Fibroblast of lung (primary cell): ENCODE results near the gene TLCD3B. TPM values are rescaled to one million over a fixed set of nuclear protein-coding genes. Genes with fewer than 3 reads are reported as not detected.

Experiments
- DNase-seq, 2 donors: peaks; one replicate each; pipeline versions ENCODE4 v3.0.0 to v3.0.0-alpha.2; 2010; ENCODE audit warnings: low read depth in 2 of 2
- H2AFZ ChIP-seq: 2 replicates; pipeline ENCODE4 v1.5.1; 2012; ENCODE audit warnings: low read length, control low read depth, inconsistent platforms
- H3K27ac ChIP-seq: 2 replicates; pipeline ENCODE4 v1.5.1; 2011; ENCODE audit warnings: low read length, control low read depth; ENCODE audit not compliant: insufficient read depth
- H3K27me3 ChIP-seq: 2 replicates; pipeline ENCODE4 v1.5.1; 2011; ENCODE audit warnings: mild to moderate bottlenecking, low read length; ENCODE audit not compliant: control insufficient read depth, insufficient read depth
- H3K36me3 ChIP-seq: 2 replicates; pipeline ENCODE4 v1.5.1; 2011; ENCODE audit warnings: low read length; ENCODE audit not compliant: control insufficient read depth, insufficient read depth
- H3K4me1 ChIP-seq: 2 replicates; pipeline ENCODE4 v1.5.1; 2011; ENCODE audit warnings: low read length; ENCODE audit not compliant: control insufficient read depth, insufficient read depth; ENCODE audit errors: extremely low read depth
- H3K4me2 ChIP-seq: 2 replicates; pipeline ENCODE4 v1.5.1; 2011; ENCODE audit warnings: low read length, control low read depth; ENCODE audit not compliant: insufficient read depth; ENCODE audit errors: extremely low read depth
- H3K4me3 ChIP-seq, 4 experiments: fragments of 200-600 bp in 1 of 4; sonication (generic) in 1 of 4; replicated peaks in 1 of 4; 2 replicates each; pipeline ENCODE4 v1.5.1; 2011 to 2016; ENCODE audit warnings: low read length in 4 of 4, low read depth in 3 of 4, mild to moderate bottlenecking in 3 of 4, control low read depth in 2 of 4, inconsistent platforms in 1 of 4, mixed read lengths in 1 of 4; ENCODE audit not compliant: insufficient read depth in 1 of 4; ENCODE audit errors: control extremely low read depth in 1 of 4
- H3K79me2 ChIP-seq: 2 replicates; pipeline ENCODE4 v1.5.1; 2012; ENCODE audit warnings: mild to moderate bottlenecking, low read length, inconsistent platforms; ENCODE audit not compliant: control insufficient read depth, insufficient read depth
- H3K9ac ChIP-seq: 2 replicates; pipeline ENCODE4 v1.5.1; 2011; ENCODE audit warnings: mild to moderate bottlenecking, low read length, control low read depth; ENCODE audit not compliant: insufficient read depth
- H3K9me3 ChIP-seq: 2 replicates; pipeline ENCODE4 v1.5.1; 2012; ENCODE audit warnings: low read depth, low read length; ENCODE audit not compliant: control insufficient read depth, insufficient read depth
- H4K20me1 ChIP-seq: 2 replicates; pipeline ENCODE4 v1.5.1; 2011; ENCODE audit warnings: low read length; ENCODE audit not compliant: control insufficient read depth, insufficient read depth; ENCODE audit errors: extremely low read depth
- EZH2 ChIP-seq: IDR thresholded peaks from 2 replicates; pipeline ENCODE4 v1.5.1; 2012; ENCODE audit warnings: low read length, control low read depth, mild to moderate bottlenecking; ENCODE audit errors: missing control alignments
- polyA plus RNA-seq, 2 donors: library from polyadenylated mRNA; depleted of rRNA in 1 of 2; stranded (reverse) in 1 of 2; unstranded in 1 of 2; fragments of >200 nt; gene quantifications; 2 replicates each; pipeline ENCODE4 v1.2.1, GENCODE V29; 2011 to 2012; ENCODE audit warnings: missing spikeins in 1 of 2
- total RNA-seq: library from RNA; depleted of rRNA; stranded (reverse); fragments of >200 nt; gene quantifications from 2 replicates; pipeline ENCODE4 v1.2.1, GENCODE V29; 2014
- TF ChIP-seq, protein P1 (sequence below), 2 donors: IDR thresholded peaks in 1 of 2; conservative IDR thresholded peaks in 1 of 2; 1 replicate in 1 of 2; 2 replicates in 1 of 2; pipeline ENCODE4 v1.5.1; 2011 to 2012; ENCODE audit warnings: low read length in 2 of 2, control low read depth in 1 of 2, inconsistent platforms in 1 of 2, low read depth in 1 of 2, mild to moderate bottlenecking in 1 of 2

TLCD3B gene
- total and polyA plus RNA-seq, 2 donors (not counting 1 experiment from before 2014, with no cell fraction given), result not detected

- DNase-seq, result no peak
- Histone ChIP-seq H3K4me2 (no peak overlapping the region), H4K20me1 (no peaks in the 10 kb centered on the region), H3K4me1 (no peaks in the 10 kb centered on the region), H3K27me3 (no peaks in the 10 kb centered on the region), H3K36me3 (peaks cover 38% of the 10 kb centered on the region), H3K9ac (no peak overlapping the region), H3K4me3 (no peak overlapping the region), H3K27ac (no peak overlapping the region), H2AFZ (no peak overlapping the region), H3K9me3 (no peaks in the 10 kb centered on the region), H3K79me2 (no peaks in the 10 kb centered on the region)
- TF ChIP-seq, protein P1, sequence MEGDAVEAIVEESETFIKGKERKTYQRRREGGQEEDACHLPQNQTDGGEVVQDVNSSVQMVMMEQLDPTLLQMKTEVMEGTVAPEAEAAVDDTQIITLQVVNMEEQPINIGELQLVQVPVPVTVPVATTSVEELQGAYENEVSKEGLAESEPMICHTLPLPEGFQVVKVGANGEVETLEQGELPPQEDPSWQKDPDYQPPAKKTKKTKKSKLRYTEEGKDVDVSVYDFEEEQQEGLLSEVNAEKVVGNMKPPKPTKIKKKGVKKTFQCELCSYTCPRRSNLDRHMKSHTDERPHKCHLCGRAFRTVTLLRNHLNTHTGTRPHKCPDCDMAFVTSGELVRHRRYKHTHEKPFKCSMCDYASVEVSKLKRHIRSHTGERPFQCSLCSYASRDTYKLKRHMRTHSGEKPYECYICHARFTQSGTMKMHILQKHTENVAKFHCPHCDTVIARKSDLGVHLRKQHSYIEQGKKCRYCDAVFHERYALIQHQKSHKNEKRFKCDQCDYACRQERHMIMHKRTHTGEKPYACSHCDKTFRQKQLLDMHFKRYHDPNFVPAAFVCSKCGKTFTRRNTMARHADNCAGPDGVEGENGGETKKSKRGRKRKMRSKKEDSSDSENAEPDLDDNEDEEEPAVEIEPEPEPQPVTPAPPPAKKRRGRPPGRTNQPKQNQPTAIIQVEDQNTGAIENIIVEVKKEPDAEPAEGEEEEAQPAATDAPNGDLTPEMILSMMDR (conservative IDR thresholded peaks at IDR 0.05 in 1 of 2, IDR thresholded peaks at IDR 0.05 in 1 of 2; ENCODE audit: low read depth in 1 of 2, low read length in 2 of 2), result no peak
- TF ChIP-seq EZH2, result no peak
These were observed 43.5 kb downstream of the TLCD3B start for GRCh38 chr16:29987371-29988085.

GRCh38 chr16:29986931-29987330, 44.1 kb downstream of the TLCD3B start:
- Histone ChIP-seq H4K20me1 (no peaks in the 10 kb centered on the region), H3K79me2 (no peaks in the 10 kb centered on the region), H3K9me3 (no peaks in the 10 kb centered on the region), H2AFZ (no peak overlapping the region), H3K4me1 (no peaks in the 10 kb centered on the region), H3K4me3 (no peak overlapping the region), H3K4me2 (no peak overlapping the region), H3K27ac (no peak overlapping the region), H3K36me3 (peaks cover 36% of the 10 kb centered on the region), H3K9ac (no peak overlapping the region), H3K27me3 (no peaks in the 10 kb centered on the region)
- TF ChIP-seq, protein P1 (conservative IDR thresholded peaks at IDR 0.05 in 1 of 2, IDR thresholded peaks at IDR 0.05 in 1 of 2; ENCODE audit: low read depth in 1 of 2, low read length in 2 of 2), result no peak
- TF ChIP-seq EZH2, result no peak
- DNase-seq, result no peak

GRCh38 chr16:29986231-29986630, 44.8 kb downstream of the TLCD3B start:
- H3K9me3 ChIP-seq, result no peaks in the 10 kb centered on the region
- no peaks in the 10 kb centered on the region for H3K4me1 ChIP-seq
- no peaks in the 10 kb centered on the region for H3K27me3 ChIP-seq
- H3K9ac ChIP-seq, result no peak overlapping the region
- no peaks in the 10 kb centered on the region for H3K79me2 ChIP-seq
- no peak overlapping the region for H3K4me2 ChIP-seq
- peaks cover 42% of the 10 kb centered on the region for H3K36me3 ChIP-seq
- TF ChIP-seq, protein P1 (conservative IDR thresholded peaks at IDR 0.05 in 1 of 2, IDR thresholded peaks at IDR 0.05 in 1 of 2; ENCODE audit: low read depth in 1 of 2, low read length in 2 of 2), result no peak
- no peak for TF ChIP-seq EZH2
- H2AFZ ChIP-seq, result no peak overlapping the region
- DNase-seq, result no peak
- no peak overlapping the region for H3K4me3 ChIP-seq
- no peak overlapping the region for H3K27ac ChIP-seq
- H4K20me1 ChIP-seq, result no peaks in the 10 kb centered on the region
